Lower lobe of right lung (tissue), 2 donors: ENCODE measurements around the gene CEMIP2. TPM values are rescaled to one million over a fixed set of nuclear protein-coding genes. Genes with fewer than 3 reads are reported as not detected.
A peak's percentile ranks its signal among the peaks of the same experiment; 100 is the strongest.

ENCODE experiments used
- ATAC-seq, 2 donors: fragments of 200-7000 bp; cut with Tn5 transposase; one replicate each; pipeline ENCODE4 v1.9.1; 2020 to 2022; ENCODE audit warnings: mild to moderate bottlenecking in 2 of 2, moderate library complexity in 2 of 2
- DNase-seq: peaks from one replicate; pipeline ENCODE4 v3.0.0-alpha.2; 2020
- H3K27ac ChIP-seq: fragments of 200-600 bp; one replicate; pipeline ENCODE4 v1.8.0; 2022
- H3K27me3 ChIP-seq: fragments of 200-600 bp; one replicate; pipeline ENCODE4 v1.8.0; 2022; ENCODE audit warnings: low read depth
- H3K36me3 ChIP-seq: fragments of 200-600 bp; one replicate; pipeline ENCODE4 v1.8.0; 2022; ENCODE audit warnings: mild to moderate bottlenecking
- H3K4me1 ChIP-seq: fragments of 200-600 bp; one replicate; pipeline ENCODE4 v1.8.0; 2022
- H3K4me3 ChIP-seq: fragments of 200-600 bp; one replicate; pipeline ENCODE4 v1.8.0; 2022; ENCODE audit warnings: mild to moderate bottlenecking
- H3K9me3 ChIP-seq: fragments of 200-600 bp; one replicate; pipeline ENCODE4 v1.8.0; 2022
- intact Hi-C: fragments of 100-400 bp; cut with DNase I; formaldehyde crosslinking; loops from one replicate; pipeline ENCODE4 v1.11.0; 2022
- total RNA-seq: library from RNA; stranded (reverse); fragmentation: NEBNext Ultra II Directional; extraction: Animal tissue kit (Norgen Biotek cat#: 25700); gene quantifications from one replicate; pipeline ENCODE4 v1.2.1, GENCODE V29; 2021
- TF ChIP-seq, protein P1 (sequence below): fragments of 200-600 bp; IDR thresholded peaks from one replicate; pipeline ENCODE4 v1.8.0; 2022; ENCODE audit warnings: antibody characterized with exemption, mild to moderate bottlenecking
- donor health status: DM: no; HTN: yes; CAD: no; lungs with severe emphysema.

The CEMIP2 gene
- total RNA-seq, 1 donor from 2014 or later: 152 TPM

GRCh38 chr9:71690689-71691435, 77.5 kb downstream of the CEMIP2 start:
- DNase-seq: no peak
- Histone ChIP-seq H3K4me1 (peaks cover 12% of the 10 kb centered on the region), H3K4me3 (no peak overlapping the region), H3K36me3 (peaks cover 79% of the 10 kb centered on the region), H3K9me3 (no peaks in the 10 kb centered on the region), H3K27ac (no peak overlapping the region), H3K27me3 (no peaks in the 10 kb centered on the region)
- intact Hi-C loops: no loop called here
- ATAC-seq: no peak
- TF ChIP-seq, protein P1, sequence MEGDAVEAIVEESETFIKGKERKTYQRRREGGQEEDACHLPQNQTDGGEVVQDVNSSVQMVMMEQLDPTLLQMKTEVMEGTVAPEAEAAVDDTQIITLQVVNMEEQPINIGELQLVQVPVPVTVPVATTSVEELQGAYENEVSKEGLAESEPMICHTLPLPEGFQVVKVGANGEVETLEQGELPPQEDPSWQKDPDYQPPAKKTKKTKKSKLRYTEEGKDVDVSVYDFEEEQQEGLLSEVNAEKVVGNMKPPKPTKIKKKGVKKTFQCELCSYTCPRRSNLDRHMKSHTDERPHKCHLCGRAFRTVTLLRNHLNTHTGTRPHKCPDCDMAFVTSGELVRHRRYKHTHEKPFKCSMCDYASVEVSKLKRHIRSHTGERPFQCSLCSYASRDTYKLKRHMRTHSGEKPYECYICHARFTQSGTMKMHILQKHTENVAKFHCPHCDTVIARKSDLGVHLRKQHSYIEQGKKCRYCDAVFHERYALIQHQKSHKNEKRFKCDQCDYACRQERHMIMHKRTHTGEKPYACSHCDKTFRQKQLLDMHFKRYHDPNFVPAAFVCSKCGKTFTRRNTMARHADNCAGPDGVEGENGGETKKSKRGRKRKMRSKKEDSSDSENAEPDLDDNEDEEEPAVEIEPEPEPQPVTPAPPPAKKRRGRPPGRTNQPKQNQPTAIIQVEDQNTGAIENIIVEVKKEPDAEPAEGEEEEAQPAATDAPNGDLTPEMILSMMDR: no peak

DNA sequence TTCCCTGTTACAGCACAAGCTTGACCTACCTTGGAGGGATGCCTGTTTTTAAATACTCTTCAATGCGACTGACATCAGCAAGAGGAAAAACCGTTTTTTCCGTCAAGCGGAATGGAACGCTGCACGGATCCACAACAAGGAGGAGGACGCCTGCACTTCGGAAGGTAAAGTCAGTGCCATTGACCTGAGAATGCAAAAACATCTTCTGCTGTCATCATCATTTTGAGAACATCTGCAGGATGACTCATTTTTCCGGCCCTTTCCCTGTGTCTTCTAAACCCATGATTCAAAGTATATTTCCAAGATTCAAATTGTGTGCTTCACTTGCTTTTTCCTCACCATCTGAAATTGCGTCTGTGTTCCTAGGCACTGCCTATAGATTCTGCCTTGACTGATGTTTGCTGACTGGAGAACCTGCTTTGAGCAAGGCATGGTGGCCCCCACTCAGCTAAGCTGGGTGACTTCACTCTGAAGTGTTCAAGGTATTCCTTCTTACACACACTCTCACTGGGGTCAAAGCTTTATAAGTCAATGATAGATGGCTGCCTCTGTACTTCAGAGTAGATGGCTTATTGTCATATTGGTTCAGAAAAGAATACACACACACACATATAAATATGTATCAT, 78.1 kb downstream of the CEMIP2 start:
- peaks cover 79% of the 10 kb centered on the region for H3K36me3 ChIP-seq
- DNase-seq (no peak), ATAC-seq (no peak)
- H3K27ac ChIP-seq: no peak overlapping the region
- H3K4me3 ChIP-seq: no peak overlapping the region
- TF ChIP-seq, protein P1: no peak
- intact Hi-C loops: no loop called here
- peaks cover 18% of the 10 kb centered on the region for H3K4me1 ChIP-seq
- no peaks in the 10 kb centered on the region for H3K9me3 ChIP-seq
- no peaks in the 10 kb centered on the region for H3K27me3 ChIP-seq

DNA sequence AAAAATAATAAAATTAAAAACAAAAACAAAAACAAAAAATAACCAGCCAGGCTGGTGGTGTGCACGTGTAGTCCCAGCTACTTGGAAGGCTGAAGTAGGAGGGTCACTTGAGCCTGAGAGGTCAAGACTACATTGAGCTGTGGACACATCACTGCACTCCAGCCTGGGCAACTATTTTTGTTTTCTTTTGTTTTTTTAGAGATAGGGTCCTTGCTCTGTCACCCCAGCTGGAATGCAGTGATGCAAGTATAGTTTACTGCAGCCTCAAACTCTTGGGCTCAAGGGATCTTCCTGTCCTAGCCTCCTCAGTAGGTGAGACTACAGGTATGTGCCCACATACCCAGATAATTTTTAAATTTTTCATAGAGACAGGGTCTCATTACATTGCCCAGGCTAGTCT, 80.6 kb downstream of the CEMIP2 start:
- no peak overlapping the region for H3K27ac ChIP-seq
- no peak for DNase-seq
- no peak for ATAC-seq

GRCh38 chr9:71685988-71686387, 82.3 kb downstream of the CEMIP2 start:
- no peak overlapping the region for H3K4me3 ChIP-seq
- no peaks in the 10 kb centered on the region for H3K9me3 ChIP-seq
- H3K27me3 ChIP-seq: no peaks in the 10 kb centered on the region
- TF ChIP-seq, protein P1: no peak
- H3K36me3 ChIP-seq: peaks cover 71% of the 10 kb centered on the region
- no peak overlapping the region for H3K27ac ChIP-seq
- intact Hi-C loops: no loop called here
- H3K4me1 ChIP-seq: peaks cover 41% of the 10 kb centered on the region
- ATAC-seq: no peak
- DNase-seq: no peak

More for the DNA sequence above, 80.6 kb downstream of the CEMIP2 start:
- H3K36me3 ChIP-seq: peaks cover 75% of the 10 kb centered on the region
- TF ChIP-seq, protein P1: no peak
- intact Hi-C loops: no loop called here
- no peaks in the 10 kb centered on the region for H3K27me3 ChIP-seq
- no peak overlapping the region for H3K4me3 ChIP-seq
- H3K9me3 ChIP-seq: no peaks in the 10 kb centered on the region
- H3K4me1 ChIP-seq: peaks cover 30% of the 10 kb centered on the region

DNA sequence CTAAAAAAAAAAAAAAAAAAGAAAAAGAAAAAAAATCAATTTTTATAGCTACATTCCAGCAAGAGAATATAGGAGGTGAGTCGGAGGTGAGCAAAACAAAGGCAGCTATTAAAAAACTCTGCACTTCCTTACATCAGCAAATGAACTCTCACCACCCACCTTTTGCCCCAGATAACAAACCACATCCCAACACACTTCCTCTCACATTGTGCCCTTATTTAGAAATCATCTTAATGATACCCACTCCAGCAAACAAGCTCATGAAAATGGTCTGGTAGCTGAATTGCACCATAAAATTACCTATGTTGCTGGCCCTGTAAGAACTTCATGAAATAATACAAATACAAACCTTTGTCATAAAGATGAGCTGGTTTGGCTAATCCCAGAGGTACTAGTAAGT, 82.9 kb downstream of the CEMIP2 start:
- TF ChIP-seq, protein P1: no peak
- intact Hi-C loops: no loop called here
- peak in 1 of 2 donors; percentile 25 for ATAC-seq
- Histone ChIP-seq H3K4me1 (peaks cover 47% of the 10 kb centered on the region), H3K9me3 (no peaks in the 10 kb centered on the region), H3K36me3 (peaks cover 65% of the 10 kb centered on the region), H3K4me3 (no peak overlapping the region), H3K27ac (no peak overlapping the region), H3K27me3 (no peaks in the 10 kb centered on the region)
- DNase-seq: no peak
